ENCODE results near the gene AFG1L. TPM values are rescaled to one million over a fixed set of nuclear protein-coding genes. Genes with fewer than 3 reads are reported as not detected.

AFG1L gene
- total RNA-seq, 1 experiment from 2014 or later: 4.9 TPM

- ChIA-PET CTCF (no interaction called here), POLR2A (no interaction called here), RAD21 (ENCODE audit: low non-redundant PET in 1 of 2, low total read pairs in 2 of 2, uncharacterized antibody in 2 of 2, unreplicated experiment in 2 of 2) (no interaction called here)
- H4K20me1 ChIP-seq (ENCODE audit: insufficient read depth): no peaks in the 10 kb centered on the region
- H3K27me3 ChIP-seq (ENCODE audit: insufficient read depth, low read length): no peaks in the 10 kb centered on the region
- H3K4me1 ChIP-seq (ENCODE audit: control insufficient read depth in 1 of 2, insufficient read depth in 2 of 2, low read length in 2 of 2): no peaks in the 10 kb centered on the region
- no peaks in the 10 kb centered on the region for H3K36me3 ChIP-seq (ENCODE audit: control insufficient read depth in 1 of 2, insufficient read depth in 2 of 2, low read length in 2 of 2)
- no peak for TF ChIP-seq CBX3 (IDR thresholded peaks at IDR 0.05; ENCODE audit: low read depth)
- no peak for TF ChIP-seq TCF7L2 (IDR thresholded peaks at IDR 0.05; ENCODE audit: borderline replicate concordance, extremely low read depth, insufficient read depth, insufficient read length)
- no peak for TF ChIP-seq ZBTB33 (IDR thresholded peaks at IDR 0.05; ENCODE audit: extremely low read depth, insufficient replicate concordance, low read length)
- no peak for TF ChIP-seq CEBPB (IDR thresholded peaks at IDR 0.05; ENCODE audit: low read depth)
- no peak for TF ChIP-seq EGR1 (IDR thresholded peaks at IDR 0.05; ENCODE audit: low read depth)
- TF ChIP-seq ATF3 (IDR thresholded peaks at IDR 0.05): no peak
- TF ChIP-seq YY1 (IDR thresholded peaks at IDR 0.05; ENCODE audit: extremely low read depth, insufficient replicate concordance, low read depth, low read length): no peak
- no peak for TF ChIP-seq REST (IDR thresholded peaks at IDR 0.05; ENCODE audit: low read depth)
- TF ChIP-seq EZH2 (IDR thresholded peaks at IDR 0.05): no peak
- ATAC-seq (no peak), DNase-seq (ENCODE audit: low read depth, low spot score) (no peak)
- no peak overlapping the region for H2AFZ ChIP-seq (ENCODE audit: low read depth, low read length, poor library complexity, severe bottlenecking)
- no TSS peak for BruUV-seq (replicated peaks)
- intact Hi-C loops (cut with micrococcal nuclease): no loop called here
- no peak overlapping the region for H3K27ac ChIP-seq (ENCODE audit: low read depth, low read length)
- H3K9ac ChIP-seq (ENCODE audit: low read length): no peak overlapping the region
- no peak overlapping the region for H3K4me2 ChIP-seq (ENCODE audit: low read length)
- no peak overlapping the region for H3K4me3 ChIP-seq (replicated peaks in 1 of 2; ENCODE audit: low read depth in 1 of 2, low read length in 2 of 2)
- no peaks in the 10 kb centered on the region for H3K9me3 ChIP-seq (ENCODE audit: control insufficient read depth in 1 of 2, insufficient read depth in 1 of 2, low read depth in 1 of 2, low read length in 2 of 2)
- no peaks in the 10 kb centered on the region for H3K79me2 ChIP-seq (ENCODE audit: insufficient read depth, low read length)
- no peaks in the 10 kb centered on the region for H3K9me2 ChIP-seq (ENCODE audit: insufficient read depth)
Observed at GRCh38 chr6:108302386-108302785, 7.5 kb downstream of the AFG1L start.

Measured in HCT116 (cell line).